Lower lobe of right lung (tissue), 2 donors: Measurements from ENCODE around the gene PRLHR. TPM values are rescaled to one million over a fixed set of nuclear protein-coding genes. Genes with fewer than 3 reads are reported as not detected.

Experiments used
- ATAC-seq, 2 donors: fragments of 200-7000 bp; cut with Tn5 transposase; one replicate each; pipeline ENCODE4 v1.9.1; 2020 to 2022; ENCODE audit warnings: mild to moderate bottlenecking in 2 of 2, moderate library complexity in 2 of 2
- DNase-seq: peaks from one replicate; pipeline ENCODE4 v3.0.0-alpha.2; 2020
- H3K27ac ChIP-seq: fragments of 200-600 bp; one replicate; pipeline ENCODE4 v1.8.0; 2022
- H3K27me3 ChIP-seq: fragments of 200-600 bp; one replicate; pipeline ENCODE4 v1.8.0; 2022; ENCODE audit warnings: low read depth
- H3K36me3 ChIP-seq: fragments of 200-600 bp; one replicate; pipeline ENCODE4 v1.8.0; 2022; ENCODE audit warnings: mild to moderate bottlenecking
- H3K4me1 ChIP-seq: fragments of 200-600 bp; one replicate; pipeline ENCODE4 v1.8.0; 2022
- H3K4me3 ChIP-seq: fragments of 200-600 bp; one replicate; pipeline ENCODE4 v1.8.0; 2022; ENCODE audit warnings: mild to moderate bottlenecking
- H3K9me3 ChIP-seq: fragments of 200-600 bp; one replicate; pipeline ENCODE4 v1.8.0; 2022
- intact Hi-C: fragments of 100-400 bp; cut with DNase I; formaldehyde crosslinking; loops from one replicate; pipeline ENCODE4 v1.11.0; 2022
- total RNA-seq: library from RNA; stranded (reverse); fragmentation: NEBNext Ultra II Directional; extraction: Animal tissue kit (Norgen Biotek cat#: 25700); gene quantifications from one replicate; pipeline ENCODE4 v1.2.1, GENCODE V29; 2021
- TF ChIP-seq, protein P1 (sequence below): fragments of 200-600 bp; IDR thresholded peaks from one replicate; pipeline ENCODE4 v1.8.0; 2022; ENCODE audit warnings: antibody characterized with exemption, mild to moderate bottlenecking
- donor health status: DM: no; HTN: yes; CAD: no; lungs with severe emphysema.

The PRLHR gene
- total RNA-seq, 1 donor from 2014 or later = not detected

- TF ChIP-seq, protein P1, sequence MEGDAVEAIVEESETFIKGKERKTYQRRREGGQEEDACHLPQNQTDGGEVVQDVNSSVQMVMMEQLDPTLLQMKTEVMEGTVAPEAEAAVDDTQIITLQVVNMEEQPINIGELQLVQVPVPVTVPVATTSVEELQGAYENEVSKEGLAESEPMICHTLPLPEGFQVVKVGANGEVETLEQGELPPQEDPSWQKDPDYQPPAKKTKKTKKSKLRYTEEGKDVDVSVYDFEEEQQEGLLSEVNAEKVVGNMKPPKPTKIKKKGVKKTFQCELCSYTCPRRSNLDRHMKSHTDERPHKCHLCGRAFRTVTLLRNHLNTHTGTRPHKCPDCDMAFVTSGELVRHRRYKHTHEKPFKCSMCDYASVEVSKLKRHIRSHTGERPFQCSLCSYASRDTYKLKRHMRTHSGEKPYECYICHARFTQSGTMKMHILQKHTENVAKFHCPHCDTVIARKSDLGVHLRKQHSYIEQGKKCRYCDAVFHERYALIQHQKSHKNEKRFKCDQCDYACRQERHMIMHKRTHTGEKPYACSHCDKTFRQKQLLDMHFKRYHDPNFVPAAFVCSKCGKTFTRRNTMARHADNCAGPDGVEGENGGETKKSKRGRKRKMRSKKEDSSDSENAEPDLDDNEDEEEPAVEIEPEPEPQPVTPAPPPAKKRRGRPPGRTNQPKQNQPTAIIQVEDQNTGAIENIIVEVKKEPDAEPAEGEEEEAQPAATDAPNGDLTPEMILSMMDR = no peak
- no peaks in the 10 kb centered on the region for H3K9me3 ChIP-seq
- peaks cover 25% of the 10 kb centered on the region for H3K27me3 ChIP-seq
- no peaks in the 10 kb centered on the region for H3K36me3 ChIP-seq
- ATAC-seq = no peak
- H3K27ac ChIP-seq = no peak overlapping the region
- intact Hi-C loops = no loop called here
- H3K4me1 ChIP-seq = no peaks in the 10 kb centered on the region
- no peak overlapping the region for H3K4me3 ChIP-seq
- DNase-seq = no peak
Observed at GRCh38 chr10:118542205-118542604, 53.2 kb downstream of the PRLHR start.

- intact Hi-C loops = no loop called here
- no peaks in the 10 kb centered on the region for H3K4me1 ChIP-seq
- H3K9me3 ChIP-seq = no peaks in the 10 kb centered on the region
- peaks cover 25% of the 10 kb centered on the region for H3K27me3 ChIP-seq
- H3K27ac ChIP-seq = no peak overlapping the region
- ATAC-seq (no peak), DNase-seq (no peak)
- TF ChIP-seq, protein P1 = no peak
- no peak overlapping the region for H3K4me3 ChIP-seq
- H3K36me3 ChIP-seq = no peaks in the 10 kb centered on the region
Observed at GRCh38 chr10:118541718-118542117, 53.7 kb downstream of the PRLHR start.

Other genes with a start within 250 kb of the PRLHR start
- gene CACUL1, start 159.3 kb upstream of the PRLHR start, total RNA-seq = 45.9 TPM